Ishikawa (cell line): Measurements from ENCODE around the gene HSFX1.
"Not testable (repeated sequence)": the region's sequence is repeated elsewhere in the genome, so short reads cannot be mapped to it uniquely, and the experiment has no call there.

ENCODE experiments used
- CEBPB ChIP-seq: IDR thresholded peaks from 2 replicates; pipeline ENCODE4 v1.6.1; 2012
- CREB1 ChIP-seq: IDR thresholded peaks from 2 replicates; pipeline ENCODE4 v1.6.1; 2012; ENCODE audit warnings: low read depth
- EGR1 ChIP-seq: IDR thresholded peaks from 2 replicates; pipeline ENCODE4 v1.6.1; 2012
- EP300 ChIP-seq: IDR thresholded peaks from 2 replicates; pipeline ENCODE4 v1.6.1; 2012; ENCODE audit warnings: borderline replicate concordance
- FOXM1 ChIP-seq: IDR thresholded peaks from 2 replicates; pipeline ENCODE4 v1.6.1; 2012; ENCODE audit warnings: low read depth, borderline replicate concordance
- NFIC ChIP-seq: IDR thresholded peaks from 2 replicates; pipeline ENCODE4 v1.6.1; 2012
- RAD21 ChIP-seq: IDR thresholded peaks from 2 replicates; pipeline ENCODE4 v1.6.1; 2012; ENCODE audit warnings: low read depth
- TAF1 ChIP-seq: IDR thresholded peaks from 2 replicates; pipeline ENCODE4 v1.6.1; 2012; ENCODE audit warnings: low read depth, mild to moderate bottlenecking
- TCF12 ChIP-seq: IDR thresholded peaks from 2 replicates; pipeline ENCODE4 v1.6.1; 2012; ENCODE audit warnings: low read depth
- TEAD4 ChIP-seq: IDR thresholded peaks from 2 replicates; pipeline ENCODE4 v1.6.1; 2012
- YY1 ChIP-seq: IDR thresholded peaks from 2 replicates; pipeline ENCODE4 v1.6.1; 2012; ENCODE audit warnings: low read depth
- ZBTB7A ChIP-seq: IDR thresholded peaks from 2 replicates; pipeline ENCODE4 v1.6.1; 2012; ENCODE audit warnings: low read depth
- TF ChIP-seq, protein P1 (sequence below): IDR thresholded peaks from 2 replicates; pipeline ENCODE4 v1.6.1; 2012; ENCODE audit warnings: low read depth, mild to moderate bottlenecking
- TF ChIP-seq, protein P2 (sequence below): IDR thresholded peaks from 2 replicates; pipeline ENCODE4 v1.6.1; 2012
- TF ChIP-seq, protein P3 (sequence below): IDR thresholded peaks from 2 replicates; pipeline ENCODE4 v1.6.1; 2012

Gene HSFX1, protein sequence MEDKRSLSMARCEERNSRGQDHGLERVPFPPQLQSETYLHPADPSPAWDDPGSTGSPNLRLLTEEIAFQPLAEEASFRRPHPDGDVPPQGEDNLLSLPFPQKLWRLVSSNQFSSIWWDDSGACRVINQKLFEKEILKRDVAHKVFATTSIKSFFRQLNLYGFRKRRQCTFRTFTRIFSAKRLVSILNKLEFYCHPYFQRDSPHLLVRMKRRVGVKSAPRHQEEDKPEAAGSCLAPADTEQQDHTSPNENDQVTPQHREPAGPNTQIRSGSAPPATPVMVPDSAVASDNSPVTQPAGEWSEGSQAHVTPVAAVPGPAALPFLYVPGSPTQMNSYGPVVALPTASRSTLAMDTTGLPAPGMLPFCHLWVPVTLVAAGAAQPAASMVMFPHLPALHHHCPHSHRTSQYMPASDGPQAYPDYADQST

GRCh38 chrX:149773768-149774167 lies at the start of gene HSFX1:
Gene HSFX1 (plus strand): TSS chrX:149774068. CDS start chrX:149774682, 614 bp downstream.
- TF ChIP-seq, protein P1, sequence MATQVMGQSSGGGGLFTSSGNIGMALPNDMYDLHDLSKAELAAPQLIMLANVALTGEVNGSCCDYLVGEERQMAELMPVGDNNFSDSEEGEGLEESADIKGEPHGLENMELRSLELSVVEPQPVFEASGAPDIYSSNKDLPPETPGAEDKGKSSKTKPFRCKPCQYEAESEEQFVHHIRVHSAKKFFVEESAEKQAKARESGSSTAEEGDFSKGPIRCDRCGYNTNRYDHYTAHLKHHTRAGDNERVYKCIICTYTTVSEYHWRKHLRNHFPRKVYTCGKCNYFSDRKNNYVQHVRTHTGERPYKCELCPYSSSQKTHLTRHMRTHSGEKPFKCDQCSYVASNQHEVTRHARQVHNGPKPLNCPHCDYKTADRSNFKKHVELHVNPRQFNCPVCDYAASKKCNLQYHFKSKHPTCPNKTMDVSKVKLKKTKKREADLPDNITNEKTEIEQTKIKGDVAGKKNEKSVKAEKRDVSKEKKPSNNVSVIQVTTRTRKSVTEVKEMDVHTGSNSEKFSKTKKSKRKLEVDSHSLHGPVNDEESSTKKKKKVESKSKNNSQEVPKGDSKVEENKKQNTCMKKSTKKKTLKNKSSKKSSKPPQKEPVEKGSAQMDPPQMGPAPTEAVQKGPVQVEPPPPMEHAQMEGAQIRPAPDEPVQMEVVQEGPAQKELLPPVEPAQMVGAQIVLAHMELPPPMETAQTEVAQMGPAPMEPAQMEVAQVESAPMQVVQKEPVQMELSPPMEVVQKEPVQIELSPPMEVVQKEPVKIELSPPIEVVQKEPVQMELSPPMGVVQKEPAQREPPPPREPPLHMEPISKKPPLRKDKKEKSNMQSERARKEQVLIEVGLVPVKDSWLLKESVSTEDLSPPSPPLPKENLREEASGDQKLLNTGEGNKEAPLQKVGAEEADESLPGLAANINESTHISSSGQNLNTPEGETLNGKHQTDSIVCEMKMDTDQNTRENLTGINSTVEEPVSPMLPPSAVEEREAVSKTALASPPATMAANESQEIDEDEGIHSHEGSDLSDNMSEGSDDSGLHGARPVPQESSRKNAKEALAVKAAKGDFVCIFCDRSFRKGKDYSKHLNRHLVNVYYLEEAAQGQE: not testable (repeated sequence)
- TF ChIP-seq NFIC, CREB1: not testable (repeated sequence)

- TF ChIP-seq NFIC (no peak), TAF1 (no peak), EGR1 (no peak), TEAD4 (no peak), YY1 (no peak), CEBPB (no peak)
- TF ChIP-seq, protein P2, sequence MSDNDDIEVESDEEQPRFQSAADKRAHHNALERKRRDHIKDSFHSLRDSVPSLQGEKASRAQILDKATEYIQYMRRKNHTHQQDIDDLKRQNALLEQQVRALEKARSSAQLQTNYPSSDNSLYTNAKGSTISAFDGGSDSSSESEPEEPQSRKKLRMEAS: no peak
Observed at GRCh38 chrX:149757206-149758067, 16.4 kb upstream of the HSFX1 start.

DNA sequence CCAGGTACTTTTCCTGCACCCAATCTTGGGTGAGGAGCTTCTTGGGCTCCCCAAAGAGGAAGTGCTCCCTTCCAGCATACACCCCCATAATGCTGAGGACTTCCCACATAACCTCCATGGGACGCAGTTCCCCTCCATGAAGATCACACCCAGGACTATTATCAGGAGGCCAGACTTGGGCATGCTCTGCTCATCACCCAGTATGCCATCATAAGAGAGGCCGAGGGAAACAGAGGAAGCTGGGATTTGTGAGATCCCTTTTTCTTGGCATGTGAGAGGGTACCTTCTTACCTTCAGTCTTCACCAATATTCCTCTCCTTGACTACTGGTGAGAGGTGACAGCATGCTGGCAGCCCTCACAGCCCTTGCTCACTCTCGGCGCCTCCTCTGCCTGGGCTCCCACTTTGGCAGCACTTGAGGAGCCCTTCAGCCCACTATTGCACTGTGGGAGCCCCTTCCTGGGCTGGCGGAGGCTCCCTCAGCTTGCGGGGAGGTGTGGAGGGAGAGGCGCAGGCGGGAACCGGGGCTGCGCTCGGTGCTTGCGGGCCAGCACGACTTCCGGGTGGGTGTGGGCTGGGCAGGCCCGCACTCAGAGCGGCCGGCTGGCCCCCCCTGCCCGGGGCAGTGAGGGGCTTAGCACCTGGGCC lies 15.7 kb upstream of the HSFX1 start:
- no peak for TF ChIP-seq YY1
- TF ChIP-seq TEAD4: no peak
- TF ChIP-seq, protein P2: no peak
- TF ChIP-seq, protein P3, sequence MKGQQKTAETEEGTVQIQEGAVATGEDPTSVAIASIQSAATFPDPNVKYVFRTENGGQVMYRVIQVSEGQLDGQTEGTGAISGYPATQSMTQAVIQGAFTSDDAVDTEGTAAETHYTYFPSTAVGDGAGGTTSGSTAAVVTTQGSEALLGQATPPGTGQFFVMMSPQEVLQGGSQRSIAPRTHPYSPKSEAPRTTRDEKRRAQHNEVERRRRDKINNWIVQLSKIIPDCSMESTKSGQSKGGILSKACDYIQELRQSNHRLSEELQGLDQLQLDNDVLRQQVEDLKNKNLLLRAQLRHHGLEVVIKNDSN: no peak
- no peak for TF ChIP-seq ZBTB7A
- no peak for TF ChIP-seq EGR1

DNA sequence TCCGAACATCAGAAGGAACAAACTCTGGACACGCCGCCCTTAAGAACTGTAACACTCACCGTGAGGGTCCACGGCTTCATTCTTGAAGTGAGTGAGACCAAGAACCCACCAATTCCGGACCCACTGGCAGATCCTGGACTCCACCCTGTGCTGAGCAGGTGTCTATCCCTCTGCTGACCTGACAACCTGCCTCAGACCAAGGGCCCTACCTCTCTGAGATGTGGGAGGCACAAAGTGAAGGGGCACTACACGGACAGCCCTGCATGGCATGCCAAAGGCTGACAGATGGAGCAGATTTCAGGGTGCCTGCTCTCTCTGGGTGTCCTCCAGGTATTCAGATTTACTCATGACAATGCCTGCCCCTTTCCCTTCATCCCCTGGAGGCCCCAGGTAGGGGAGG lies 14.0 kb upstream of the HSFX1 start:
- TF ChIP-seq TEAD4 (no peak), YY1 (no peak), CREB1 (no peak), RAD21 (no peak), TCF12 (no peak), NFIC (no peak), ZBTB7A (no peak), TAF1 (no peak), FOXM1 (no peak), CEBPB (no peak), EP300 (no peak), EGR1 (no peak)
- TF ChIP-seq, protein P2: no peak
- TF ChIP-seq, protein P1: no peak
- TF ChIP-seq, protein P3: no peak

GRCh38 chrX:149760965-149761364 lies 12.9 kb upstream of the HSFX1 start:
- TF ChIP-seq, protein P1: no peak
- no peak for TF ChIP-seq ZBTB7A
- no peak for TF ChIP-seq YY1
- TF ChIP-seq TAF1: no peak
- no peak for TF ChIP-seq EP300
- TF ChIP-seq CREB1: no peak
- no peak for TF ChIP-seq NFIC
